Natural killer cell (primary cell): ENCODE results near the gene INPP5D. TPM values are rescaled to one million over a fixed set of nuclear protein-coding genes. Genes with fewer than 3 reads are reported as not detected.
"Not testable (repeated sequence)": the region's sequence is repeated elsewhere in the genome, so short reads cannot be mapped to it uniquely, and the experiment has no call there.

Experiments
- ATAC-seq, 3 donors: fragments of 150-1000 bp in 2 of 3; fragments of 200-7000 bp in 1 of 3; cut with Tn5 transposase; 1 replicate in 1 of 3; 2 replicates in 2 of 3; pipeline ENCODE4 v1.10.0; 2021; ENCODE audit warnings: mild to moderate bottlenecking in 2 of 3, moderate library complexity in 2 of 3
- DNase-seq, 2 donors: peaks; one replicate each; pipeline versions ENCODE4 v3.0.0 to v3.0.0-alpha.2; 2013 to 2021; ENCODE audit warnings: mixed read lengths in 1 of 2
- H3K27ac ChIP-seq: one replicate; pipeline ENCODE4 v1.5.1; 2013; ENCODE audit warnings: mild to moderate bottlenecking, low read length
- H3K27me3 ChIP-seq: one replicate; pipeline ENCODE4 v1.6.1; 2013; ENCODE audit warnings: low read length; ENCODE audit not compliant: control insufficient read depth, insufficient read depth
- H3K36me3 ChIP-seq: one replicate; pipeline ENCODE4 v1.6.1; 2013; ENCODE audit warnings: low read length; ENCODE audit not compliant: control insufficient read depth, insufficient read depth
- H3K4me1 ChIP-seq: one replicate; pipeline ENCODE4 v1.6.1; 2013; ENCODE audit warnings: low read length; ENCODE audit not compliant: control insufficient read depth, insufficient read depth
- H3K4me3 ChIP-seq: one replicate; pipeline ENCODE4 v1.5.1; 2013; ENCODE audit warnings: low read length
- H3K9me3 ChIP-seq: one replicate; pipeline ENCODE4 v1.6.1; 2013; ENCODE audit warnings: low read length; ENCODE audit not compliant: control insufficient read depth, insufficient read depth
- H3K27ac Mint-ChIP-seq, 2 donors: one replicate each; pipeline ENCODE4 v1.8.0; 2022; ENCODE audit warnings: mild to moderate bottlenecking in 2 of 2, mixed read lengths in 2 of 2, moderate library complexity in 1 of 2
- H3K27me3 Mint-ChIP-seq, 2 donors: one replicate each; pipeline ENCODE4 v1.8.0; 2022; ENCODE audit warnings: low read depth in 2 of 2, mixed read lengths in 2 of 2
- H3K36me3 Mint-ChIP-seq: one replicate; pipeline ENCODE4 v1.8.0; 2022; ENCODE audit warnings: mixed read lengths
- H3K4me1 Mint-ChIP-seq, 2 donors: one replicate each; pipeline ENCODE4 v1.8.0; 2022; ENCODE audit warnings: mixed read lengths in 2 of 2
- H3K4me3 Mint-ChIP-seq: one replicate; pipeline ENCODE4 v1.8.0; 2022; ENCODE audit warnings: mild to moderate bottlenecking, moderate library complexity, mixed read lengths
- H3K9me3 Mint-ChIP-seq, 2 donors: one replicate each; pipeline ENCODE4 v1.8.0; 2022; ENCODE audit warnings: mixed read lengths in 2 of 2
- CTCF ChIP-seq: fragments of 200-600 bp; IDR thresholded peaks from one replicate; pipeline ENCODE4 v1.8.0; 2022; ENCODE audit warnings: antibody characterized with exemption
- WGBS: methylation state at CpG from one replicate; pipeline ENCODE4 v1.1.7; 2013; ENCODE audit warnings: missing lambda C conversion rate; ENCODE audit not compliant: insufficient coverage; 5-methylcytosine and 5-hydroxymethylcytosine counted together
- intact Hi-C: fragments of 100-400 bp; cut with micrococcal nuclease; formaldehyde crosslinking; loops from one replicate; pipeline ENCODE4 v1.14.2; 2022
- total RNA-seq, 4 donors: library from RNA; stranded (reverse); fragments of 120-200 nt in 1 of 4; gene quantifications; one replicate each; pipeline versions ENCODE4 v1.2.3 to v1.2.4, GENCODE V29; 2013 to 2022

INPP5D gene
- total RNA-seq, 3 donors from 2014 or later (not counting 1 experiment from before 2014, with no cell fraction given), result 385 to 498 (median 497) TPM

DNA sequence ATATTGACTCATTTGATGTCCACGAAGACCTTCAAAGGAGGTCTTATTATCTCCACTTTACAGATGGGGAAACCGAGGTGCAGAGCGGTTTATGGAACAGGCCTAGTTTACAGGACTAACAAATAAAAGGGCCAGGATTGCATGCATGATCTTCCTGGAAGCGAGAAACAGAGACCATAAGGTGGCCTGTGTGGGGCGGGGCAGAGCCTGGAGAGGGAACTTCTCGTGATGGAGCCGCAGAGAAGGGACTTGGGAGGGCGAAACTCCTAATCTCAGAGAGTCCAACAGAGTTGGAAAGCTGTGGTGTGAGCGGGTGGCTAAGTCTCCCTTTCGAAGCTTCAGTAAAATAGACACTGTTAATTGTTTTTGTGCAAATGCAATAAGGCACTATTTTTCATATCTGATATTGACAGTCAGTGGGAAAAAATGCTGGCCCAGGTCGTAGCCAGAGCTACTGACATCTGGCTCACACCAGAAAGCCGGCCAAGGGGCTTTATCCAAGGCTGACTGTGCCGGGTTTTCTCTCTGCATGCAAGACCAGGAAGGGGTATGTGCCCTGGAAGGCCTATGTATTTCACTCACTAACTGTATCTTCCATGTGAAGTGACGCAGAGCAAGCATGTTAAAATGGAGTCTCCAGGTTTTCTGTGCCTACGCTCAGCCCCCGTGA is 4.5 kb downstream of the INPP5D start:
- no peak for ATAC-seq
- Histone ChIP-seq H3K27ac (no peak overlapping the region), H3K4me1 (peaks cover 72% of the 10 kb centered on the region), H3K9me3 (no peaks in the 10 kb centered on the region), H3K4me3 (peak overlapping the region; percentile 91), H3K36me3 (peaks cover 28% of the 10 kb centered on the region), H3K27me3 (no peaks in the 10 kb centered on the region)
- WGBS, result 64% methylated on average over 16 of the region's 16 CpGs
- TF ChIP-seq CTCF, result no peak
- no peaks in the 10 kb centered on the region for H3K27me3 Mint-ChIP-seq
- H3K4me1 Mint-ChIP-seq, result peaks cover 77 to 85% of the 10 kb centered on the region in 2 donors
- H3K4me3 Mint-ChIP-seq, result peak overlapping the region; percentile 89
- no peaks in the 10 kb centered on the region for H3K9me3 Mint-ChIP-seq
- H3K36me3 Mint-ChIP-seq, result no peaks in the 10 kb centered on the region
- no peak for DNase-seq
- peak overlapping the region; percentile 90 to 92 for H3K27ac Mint-ChIP-seq
- intact Hi-C loops, result loop anchor here (5.0 kb wide), 3 partner anchors 38 to 188 kb away; partner anchors contain the start of gene ATG16L1

DNA sequence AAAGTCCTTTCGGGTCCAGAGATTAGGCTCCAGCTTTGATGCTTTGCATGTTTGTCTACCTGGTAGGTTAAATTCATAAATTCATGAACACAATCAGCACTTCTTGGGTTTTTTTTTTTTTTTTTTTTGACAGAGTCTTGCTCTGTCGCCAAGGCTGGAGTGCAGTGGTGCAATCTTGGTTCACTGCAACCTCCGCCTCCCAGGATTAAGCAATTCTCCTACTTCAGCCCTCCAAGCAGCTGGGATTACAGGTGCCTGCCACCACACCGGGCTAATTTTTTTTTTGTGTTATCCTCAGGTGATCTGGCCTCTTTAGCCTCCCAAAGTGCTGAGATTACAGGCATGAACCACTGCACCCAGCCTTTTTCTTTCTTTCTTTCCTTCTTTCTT is 5.1 kb downstream of the INPP5D start:
- peaks cover 77 to 85% of the 10 kb centered on the region in 2 donors for H3K4me1 Mint-ChIP-seq
- intact Hi-C loops, result not testable (repeated sequence)
- 76% methylated on average over 4 of the region's 4 CpGs for whole genome bisulfite sequencing

DNA sequence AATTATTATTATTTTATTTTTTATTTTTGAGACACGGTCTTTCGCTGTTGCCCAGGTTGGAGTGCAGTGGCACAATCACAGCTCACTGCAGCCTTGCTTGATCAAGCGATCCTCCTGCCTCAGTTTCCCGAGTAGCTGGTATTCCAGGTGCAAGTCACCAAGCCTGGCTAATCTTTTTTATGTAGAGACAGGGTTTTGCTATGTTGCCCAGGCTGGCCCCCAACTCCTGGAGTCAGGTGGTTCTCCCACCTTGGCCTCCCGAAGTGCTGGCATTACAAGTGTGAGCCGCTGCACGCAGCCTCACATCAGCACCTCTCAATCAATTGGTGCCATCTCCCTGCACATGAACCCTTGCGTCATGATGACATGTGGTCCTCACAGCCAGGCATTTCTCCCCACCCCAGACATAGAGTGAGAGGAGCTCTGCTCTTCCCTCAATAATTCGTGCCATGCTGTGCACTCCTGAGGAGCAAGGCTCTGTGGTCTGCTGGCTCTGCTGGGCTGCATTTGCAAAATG is 5.9 kb downstream of the INPP5D start:
- Mint-ChIP-seq H3K9me3 (no peaks in the 10 kb centered on the region), H3K27ac (peak overlapping the region; percentile 77 to 90), H3K4me1 (peaks cover 75 to 87% of the 10 kb centered on the region in 2 donors), H3K4me3 (peak overlapping the region; percentile 74), H3K27me3 (no peaks in the 10 kb centered on the region), H3K36me3 (no peaks in the 10 kb centered on the region)
- H3K9me3 ChIP-seq, result no peaks in the 10 kb centered on the region
- H3K27ac ChIP-seq, result no peak overlapping the region
- peaks cover 77% of the 10 kb centered on the region for H3K4me1 ChIP-seq
- H3K36me3 ChIP-seq, result peaks cover 28% of the 10 kb centered on the region
- H3K27me3 ChIP-seq, result no peaks in the 10 kb centered on the region
- ATAC-seq (peak in 1 of 3 donors; percentile 23), DNase-seq (no peak)
- WGBS, result 83% methylated on average over 9 of the region's 9 CpGs
- H3K4me3 ChIP-seq, result no peak overlapping the region
- TF ChIP-seq CTCF, result no peak
- intact Hi-C loops, result no loop called here

More for the DNA sequence above, 5.1 kb downstream of the INPP5D start:
- not testable (repeated sequence) for H3K9me3 Mint-ChIP-seq, H3K9me3 ChIP-seq, H3K27me3 Mint-ChIP-seq, H3K27ac ChIP-seq, ATAC-seq, DNase-seq, H3K27me3 ChIP-seq, H3K4me3 ChIP-seq, H3K36me3 Mint-ChIP-seq
- H3K4me3 Mint-ChIP-seq, result peak overlapping the region; percentile 89
- peak overlapping the region; percentile 90 to 92 for H3K27ac Mint-ChIP-seq
- peaks cover 28% of the 10 kb centered on the region for H3K36me3 ChIP-seq
- H3K4me1 ChIP-seq, result peaks cover 69% of the 10 kb centered on the region

- WGBS, result 56% methylated on average over 9 of the region's 9 CpGs
- H3K4me1 Mint-ChIP-seq, result peaks cover 62 to 67% of the 10 kb centered on the region in 2 donors
- H3K4me3 ChIP-seq, result no peak overlapping the region
- H3K27ac Mint-ChIP-seq, result peak overlapping the region; percentile 77 to 90
- peaks cover 45% of the 10 kb centered on the region for H3K36me3 ChIP-seq
- no peaks in the 10 kb centered on the region for H3K27me3 ChIP-seq
- no peak for TF ChIP-seq CTCF
- no peak for DNase-seq
- H3K9me3 ChIP-seq, result no peaks in the 10 kb centered on the region
- peaks cover 7% of the 10 kb centered on the region for H3K36me3 Mint-ChIP-seq
- peak overlapping the region; percentile 16 for H3K27ac ChIP-seq
- H3K4me3 Mint-ChIP-seq, result peak overlapping the region; percentile 64
- intact Hi-C loops, result no loop called here
- no peak for ATAC-seq
- peaks cover 73% of the 10 kb centered on the region for H3K4me1 ChIP-seq
- H3K27me3 Mint-ChIP-seq, result no peaks in the 10 kb centered on the region
- no peaks in the 10 kb centered on the region for H3K9me3 Mint-ChIP-seq
Measured at GRCh38 chr2:233068762-233069418, 8.7 kb downstream of the INPP5D start.
